Activated B cell treated with CpG ODN at 0.5 μM for 24 hours (primary cell): ENCODE data around the gene STX4. TPM values are rescaled to one million over a fixed set of nuclear protein-coding genes. Genes with fewer than 3 reads are reported as not detected.
A peak's percentile ranks its signal among the peaks of the same experiment; 100 is the strongest.

ENCODE experiments used
- ATAC-seq: fragments of 200-7000 bp; cut with Tn5 transposase; one replicate; pipeline ENCODE4 v1.10.0; 2021; ENCODE audit warnings: low read depth, mild to moderate bottlenecking, moderate library complexity
- CTCF ChIA-PET: fragments of 350-600 bp; sonication (Branson Sonifier 250); formaldehyde crosslinking; loops from one replicate; lab custom pipeline; 2021; ENCODE audit warnings: antibody characterized with exemption; lab: Charles Lee
- POLR2A ChIA-PET: fragments of 350-600 bp; sonication (Branson Sonifier 250); formaldehyde crosslinking; loops from one replicate; lab custom pipeline; 2021; ENCODE audit warnings: antibody characterized with exemption; lab: Charles Lee
- DNase-seq: peaks from one replicate; pipeline ENCODE4 v3.0.0; 2022
- H3K27ac Mint-ChIP-seq: one replicate; pipeline ENCODE4 v1.8.0; 2020; ENCODE audit warnings: mixed read lengths
- H3K27me3 Mint-ChIP-seq: one replicate; pipeline ENCODE4 v1.8.0; 2021; ENCODE audit warnings: mixed read lengths
- H3K36me3 Mint-ChIP-seq: one replicate; pipeline ENCODE4 v1.8.0; 2021; ENCODE audit warnings: low read depth, mixed read lengths
- H3K4me1 Mint-ChIP-seq: one replicate; pipeline ENCODE4 v1.8.0; 2021; ENCODE audit warnings: mixed read lengths
- H3K4me3 Mint-ChIP-seq: one replicate; pipeline ENCODE4 v1.8.0; 2020; ENCODE audit warnings: mild to moderate bottlenecking, mixed read lengths
- H3K9me3 Mint-ChIP-seq: one replicate; pipeline ENCODE4 v1.8.0; 2020; ENCODE audit warnings: mixed read lengths
- intact Hi-C: fragments of 100-400 bp; cut with micrococcal nuclease; formaldehyde crosslinking; loops from one replicate; pipeline ENCODE4 v1.15.1; 2024
- total RNA-seq: library from RNA; stranded (reverse); gene quantifications from 2 replicates; pipeline ENCODE4 v1.2.3, GENCODE V29; 2022
- TF ChIP-seq, protein P1 (sequence below): fragments of 200-600 bp; IDR thresholded peaks from one replicate; pipeline ENCODE4 v1.8.0; 2022; ENCODE audit warnings: antibody characterized with exemption, mild to moderate bottlenecking

STX4 gene
- total RNA-seq, 1 donor from 2014 or later: 107 TPM

- no peaks in the 10 kb centered on the region for H3K9me3 Mint-ChIP-seq
- ChIA-PET CTCF (no interaction called here), POLR2A (interaction anchor here (1.6 kb wide), 1 partner anchor 16 kb away, joined by 8 read pairs; no protein-coding TSS in a partner anchor)
- intact Hi-C loops: no loop called here
- peaks cover 74% of the 10 kb centered on the region for H3K36me3 Mint-ChIP-seq
- H3K4me3 Mint-ChIP-seq: peak overlapping the region; percentile 95
- no peak for DNase-seq
- H3K27me3 Mint-ChIP-seq: no peaks in the 10 kb centered on the region
- H3K4me1 Mint-ChIP-seq: peaks cover 37% of the 10 kb centered on the region
- ATAC-seq: no peak
- H3K27ac Mint-ChIP-seq: no peak overlapping the region
- TF ChIP-seq, protein P1, sequence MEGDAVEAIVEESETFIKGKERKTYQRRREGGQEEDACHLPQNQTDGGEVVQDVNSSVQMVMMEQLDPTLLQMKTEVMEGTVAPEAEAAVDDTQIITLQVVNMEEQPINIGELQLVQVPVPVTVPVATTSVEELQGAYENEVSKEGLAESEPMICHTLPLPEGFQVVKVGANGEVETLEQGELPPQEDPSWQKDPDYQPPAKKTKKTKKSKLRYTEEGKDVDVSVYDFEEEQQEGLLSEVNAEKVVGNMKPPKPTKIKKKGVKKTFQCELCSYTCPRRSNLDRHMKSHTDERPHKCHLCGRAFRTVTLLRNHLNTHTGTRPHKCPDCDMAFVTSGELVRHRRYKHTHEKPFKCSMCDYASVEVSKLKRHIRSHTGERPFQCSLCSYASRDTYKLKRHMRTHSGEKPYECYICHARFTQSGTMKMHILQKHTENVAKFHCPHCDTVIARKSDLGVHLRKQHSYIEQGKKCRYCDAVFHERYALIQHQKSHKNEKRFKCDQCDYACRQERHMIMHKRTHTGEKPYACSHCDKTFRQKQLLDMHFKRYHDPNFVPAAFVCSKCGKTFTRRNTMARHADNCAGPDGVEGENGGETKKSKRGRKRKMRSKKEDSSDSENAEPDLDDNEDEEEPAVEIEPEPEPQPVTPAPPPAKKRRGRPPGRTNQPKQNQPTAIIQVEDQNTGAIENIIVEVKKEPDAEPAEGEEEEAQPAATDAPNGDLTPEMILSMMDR: no peak
Observed at GRCh38 chr16:31076319-31076718, 43.0 kb downstream of the STX4 start.

GRCh38 chr16:31077024-31077423, 43.7 kb downstream of the STX4 start:
- ATAC-seq (no peak), DNase-seq (no peak)
- Mint-ChIP-seq H3K36me3 (peaks cover 77% of the 10 kb centered on the region), H3K4me1 (peaks cover 32% of the 10 kb centered on the region), H3K4me3 (no peak overlapping the region), H3K9me3 (no peaks in the 10 kb centered on the region), H3K27ac (no peak overlapping the region), H3K27me3 (no peaks in the 10 kb centered on the region)
- POLR2A ChIA-PET: no interaction called here
- intact Hi-C loops: no loop called here
- CTCF ChIA-PET: no interaction called here
- TF ChIP-seq, protein P1: no peak

- ATAC-seq: no peak
- Mint-ChIP-seq H3K9me3 (no peaks in the 10 kb centered on the region), H3K4me3 (no peak overlapping the region), H3K4me1 (peaks cover 27% of the 10 kb centered on the region), H3K27ac (no peak overlapping the region), H3K36me3 (peaks cover 78% of the 10 kb centered on the region), H3K27me3 (no peaks in the 10 kb centered on the region)
- TF ChIP-seq, protein P1: no peak
- no peak for DNase-seq
- intact Hi-C loops: no loop called here
- POLR2A ChIA-PET: no interaction called here
- CTCF ChIA-PET: no interaction called here
Observed at GRCh38 chr16:31077592-31078396, 44.4 kb downstream of the STX4 start.

GRCh38 chr16:31078597-31079341, 45.4 kb downstream of the STX4 start:
- intact Hi-C loops: no loop called here
- CTCF ChIA-PET: no interaction called here
- Mint-ChIP-seq H3K27me3 (no peaks in the 10 kb centered on the region), H3K9me3 (no peaks in the 10 kb centered on the region), H3K27ac (no peak overlapping the region), H3K36me3 (peaks cover 82% of the 10 kb centered on the region), H3K4me1 (peaks cover 29% of the 10 kb centered on the region), H3K4me3 (no peak overlapping the region)
- POLR2A ChIA-PET: no interaction called here
- no peak for ATAC-seq
- no peak for DNase-seq
- TF ChIP-seq, protein P1: no peak

GRCh38 chr16:31079342-31079944, 46.1 kb downstream of the STX4 start:
- Mint-ChIP-seq H3K4me1 (peaks cover 29% of the 10 kb centered on the region), H3K27ac (no peak overlapping the region), H3K36me3 (peaks cover 77% of the 10 kb centered on the region), H3K4me3 (no peak overlapping the region), H3K27me3 (no peaks in the 10 kb centered on the region), H3K9me3 (no peaks in the 10 kb centered on the region)
- ATAC-seq: no peak
- intact Hi-C loops: no loop called here
- no peak for DNase-seq
- TF ChIP-seq, protein P1: no peak
- ChIA-PET POLR2A (interaction anchor here (1.3 kb wide), 1 partner anchor 63 kb away, joined by 3 read pairs; no protein-coding TSS in a partner anchor), CTCF (no interaction called here)
